NCI-H2029 treated with DMSO at 0.1 percent for 48 hours (cell line): ENCODE measurements around the gene GIT2.
"Not testable (repeated sequence)": the region's sequence is repeated elsewhere in the genome, so short reads cannot be mapped to it uniquely, and the experiment has no call there.

ENCODE experiments used
- DNase-seq: peaks from one replicate; lab custom pipeline; 2025; lab: John Stamatoyannopoulos, UW

The GIT2 gene

DNA sequence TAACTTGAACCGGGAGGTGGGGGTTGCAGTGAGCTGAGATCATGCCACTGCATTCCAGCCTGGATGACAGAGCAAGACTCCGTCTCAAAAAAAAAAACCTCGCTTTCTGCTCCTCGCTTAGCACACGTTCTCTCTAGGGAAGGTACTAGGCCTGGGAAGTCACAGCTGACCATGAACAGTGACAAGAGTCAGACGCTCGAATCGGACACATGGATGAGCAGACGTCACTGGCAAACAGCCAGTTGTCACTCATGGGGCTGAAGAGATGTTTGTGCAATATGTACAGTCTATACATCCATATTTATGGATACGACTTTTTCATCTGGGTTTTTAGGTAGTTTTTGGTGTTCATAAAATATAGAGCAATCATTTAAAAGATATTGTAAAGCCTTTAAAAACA is 76.7 kb downstream of the GIT2 start:
- no peak for DNase-seq

DNA sequence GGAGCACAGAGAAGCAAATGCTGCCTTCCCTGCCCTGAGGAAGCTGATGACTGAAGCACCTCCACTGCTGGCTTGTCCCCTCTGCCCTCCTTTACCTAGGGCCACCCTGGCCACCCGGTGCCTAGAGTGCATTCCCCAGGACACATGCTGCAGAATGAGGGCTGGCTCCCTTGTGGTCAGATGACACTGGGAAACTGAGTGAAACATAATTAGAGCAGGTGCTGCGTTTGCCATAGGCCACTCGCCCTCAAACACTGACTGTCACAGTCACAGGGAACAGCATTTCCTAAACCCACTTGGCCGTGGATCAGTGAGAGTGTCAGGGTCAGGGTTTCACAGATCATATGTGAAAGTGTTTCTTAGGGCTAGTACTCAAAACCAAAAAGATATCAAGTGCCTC is 80.1 kb downstream of the GIT2 start:
- no peak for DNase-seq

DNA sequence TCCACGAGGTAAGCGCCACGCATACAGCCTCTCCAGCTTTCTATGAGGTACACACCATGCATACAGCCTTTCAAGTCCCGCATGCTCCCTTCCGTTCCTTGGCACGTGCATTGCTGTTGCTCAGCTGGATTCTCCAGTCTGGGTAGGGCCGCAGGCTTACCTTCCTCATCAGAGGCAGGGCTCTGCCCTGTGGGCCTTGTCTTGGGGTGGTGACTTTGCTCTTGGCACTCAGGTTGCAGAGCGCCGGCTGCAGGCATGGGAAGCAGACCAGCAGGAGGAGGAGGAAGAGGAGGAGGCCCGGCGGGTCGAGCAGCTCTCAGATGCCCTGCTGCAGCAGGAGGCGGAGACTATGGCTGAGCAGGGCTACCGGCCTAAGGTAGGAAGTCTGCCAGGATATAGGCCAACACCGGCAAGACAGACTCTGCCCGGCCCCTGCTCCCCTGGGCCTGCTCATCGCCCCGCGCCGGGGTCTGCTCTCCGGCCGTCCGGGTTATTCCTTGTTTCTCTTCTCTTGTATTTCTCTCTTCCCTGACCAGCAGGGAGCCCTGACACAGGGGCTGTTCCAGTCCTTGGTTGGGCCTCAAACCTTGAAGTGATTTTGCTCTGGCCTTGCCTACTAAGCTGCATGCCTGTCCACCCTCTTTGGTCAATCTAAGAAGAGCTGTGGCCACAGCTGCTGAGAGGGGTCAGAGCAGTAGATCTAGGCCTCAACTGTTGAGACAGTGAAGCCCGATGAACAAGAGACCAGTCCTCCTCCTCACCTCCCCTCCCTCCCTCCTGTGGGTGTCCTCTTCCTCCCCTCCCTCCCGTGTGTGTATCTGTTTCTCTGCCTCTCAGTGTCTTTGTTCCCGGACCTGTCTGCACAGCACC is 80.8 kb downstream of the GIT2 start:
- no peak for DNase-seq

DNA sequence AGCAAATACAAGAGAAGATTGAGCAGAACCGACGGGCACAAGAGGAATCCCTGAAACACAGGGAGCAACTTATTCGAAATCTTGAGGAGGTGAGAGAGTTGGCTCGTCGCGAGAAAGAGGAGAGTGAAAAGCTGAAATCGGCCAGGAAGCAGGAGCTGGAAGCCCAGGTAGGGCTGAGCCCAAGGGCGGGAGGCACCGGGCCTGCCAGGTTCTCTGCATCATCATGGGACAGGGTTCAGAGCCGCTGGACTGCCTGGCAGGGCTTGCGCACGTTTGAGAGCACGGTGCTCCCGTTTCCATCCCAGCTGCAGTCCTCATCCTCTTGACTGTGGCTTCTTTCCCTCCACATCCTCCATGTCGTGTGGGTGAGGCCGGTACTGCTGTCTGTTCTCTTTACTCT is 81.7 kb downstream of the GIT2 start:
- no peak for DNase-seq

DNA sequence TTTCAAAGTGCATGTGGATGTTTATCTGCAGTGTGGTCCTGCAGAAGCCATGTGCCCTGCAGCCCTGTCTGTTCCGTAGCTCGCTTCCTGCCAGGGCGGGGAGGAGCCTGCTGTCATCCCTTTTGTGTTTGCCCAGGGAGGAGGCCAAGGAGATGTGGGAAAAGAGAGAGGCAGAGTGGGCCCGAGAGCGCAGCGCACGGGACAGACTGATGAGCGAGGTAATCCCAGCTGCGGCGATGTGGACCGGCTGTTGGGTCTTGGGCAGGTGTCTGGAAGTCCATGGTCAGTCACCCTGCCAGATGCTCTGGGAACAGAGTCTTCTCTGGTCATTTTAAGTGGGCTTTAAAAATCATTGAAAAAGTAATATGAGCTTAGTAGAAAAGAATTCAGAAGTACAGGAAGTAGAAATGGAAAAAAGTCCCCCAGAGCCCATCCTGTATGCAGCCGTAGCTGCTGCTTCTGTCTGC is 83.3 kb downstream of the GIT2 start:
- DNase-seq, result no peak

DNA sequence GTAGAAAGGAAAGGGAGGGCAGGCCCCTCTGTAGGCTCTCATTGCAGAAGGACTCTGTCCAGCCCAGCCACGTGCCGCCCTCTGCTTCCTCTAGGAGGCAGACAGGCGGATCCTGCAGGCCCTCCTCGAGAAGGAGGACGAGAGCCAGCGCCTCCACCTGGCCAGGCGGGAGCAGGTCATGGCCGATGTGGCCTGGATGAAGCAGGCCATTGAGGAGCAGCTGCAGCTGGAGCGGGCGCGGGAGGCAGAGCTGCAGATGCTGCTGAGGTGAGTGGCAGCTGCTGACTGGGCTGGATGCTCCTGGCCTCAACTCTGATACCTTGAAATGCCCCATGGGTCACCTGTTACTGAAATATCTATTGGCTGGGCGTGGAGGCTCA is 85.2 kb downstream of the GIT2 start:
- no peak for DNase-seq

DNA sequence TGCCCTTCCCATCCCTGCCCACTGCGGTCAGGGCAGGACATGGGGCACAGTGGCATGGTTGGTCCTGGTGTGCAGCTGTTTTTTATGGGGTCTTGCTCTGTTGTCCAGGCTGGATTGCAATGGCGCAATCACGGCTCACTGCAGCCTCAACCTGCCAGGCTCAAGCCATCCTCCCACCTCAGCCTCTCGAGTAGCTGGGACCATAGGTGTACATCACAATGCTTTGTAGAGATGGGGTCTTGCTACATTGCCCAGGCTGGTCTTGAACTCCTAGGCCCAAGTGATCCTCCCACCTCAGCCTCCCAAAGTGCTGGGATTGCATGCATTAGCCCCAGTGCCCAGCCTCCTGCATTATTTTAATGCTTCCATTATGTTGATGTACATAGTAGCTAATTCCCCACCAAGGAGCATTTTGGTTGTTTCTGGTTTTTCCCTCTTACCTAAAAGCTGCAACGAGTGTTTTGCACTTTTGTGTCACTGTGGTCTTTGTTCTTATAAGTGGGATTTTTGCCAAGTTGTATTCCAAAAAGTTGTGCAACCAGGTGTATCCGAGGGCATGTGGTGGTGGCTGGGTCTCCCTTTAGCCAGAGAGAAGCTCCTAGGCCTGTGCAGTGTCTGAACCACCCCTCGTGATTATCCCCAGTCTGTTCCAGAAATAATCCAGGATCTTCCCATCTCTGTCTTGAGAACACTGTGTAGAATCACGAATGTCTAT is 85.8 kb downstream of the GIT2 start:
- DNase-seq, result no peak

DNA sequence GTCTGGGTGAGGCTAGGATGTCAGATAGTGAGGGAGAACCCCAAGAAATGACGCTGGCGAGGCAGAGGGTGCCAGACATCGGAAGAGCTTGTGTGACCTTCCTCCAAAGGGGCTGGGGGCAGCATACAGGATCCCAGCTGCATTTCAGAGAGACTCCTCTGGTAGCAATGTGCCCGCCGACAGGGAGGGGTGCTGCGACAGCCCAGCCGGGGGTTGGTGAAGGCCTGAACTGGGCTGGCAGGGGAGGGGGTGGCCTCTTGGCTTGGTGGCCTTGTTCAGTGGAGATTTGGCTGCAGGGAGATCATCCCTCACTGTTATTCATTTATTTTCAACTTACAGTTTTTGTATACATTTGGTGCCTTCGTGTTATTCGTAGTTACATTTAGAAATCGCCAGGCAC is 90.9 kb downstream of the GIT2 start:
- DNase-seq, result no peak

DNA sequence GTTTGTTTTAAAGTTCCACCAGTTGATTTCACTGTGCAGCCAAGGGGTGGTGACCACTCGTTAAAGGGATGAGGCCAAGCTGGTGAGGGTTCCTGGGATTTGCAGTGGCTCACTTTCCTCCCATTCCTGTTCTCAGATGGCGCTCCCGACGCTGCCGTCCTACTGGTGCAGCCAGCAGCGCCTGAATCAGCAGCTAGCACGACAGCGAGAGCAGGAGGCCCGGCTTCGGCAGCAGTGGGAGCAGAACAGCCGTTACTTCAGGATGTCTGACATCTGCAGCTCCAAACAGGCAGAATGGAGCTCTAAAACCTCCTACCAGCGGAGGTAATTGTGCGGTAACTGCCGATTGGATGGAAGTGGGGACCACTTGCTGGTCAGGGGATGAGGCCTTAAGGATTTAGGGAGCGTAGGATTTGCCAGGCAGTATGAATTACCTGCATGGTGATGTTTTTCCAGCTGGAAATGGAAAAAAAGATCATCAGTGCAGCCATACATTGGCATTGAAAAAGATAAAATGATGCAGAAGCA is 93.2 kb downstream of the GIT2 start:
- no peak for DNase-seq

DNA sequence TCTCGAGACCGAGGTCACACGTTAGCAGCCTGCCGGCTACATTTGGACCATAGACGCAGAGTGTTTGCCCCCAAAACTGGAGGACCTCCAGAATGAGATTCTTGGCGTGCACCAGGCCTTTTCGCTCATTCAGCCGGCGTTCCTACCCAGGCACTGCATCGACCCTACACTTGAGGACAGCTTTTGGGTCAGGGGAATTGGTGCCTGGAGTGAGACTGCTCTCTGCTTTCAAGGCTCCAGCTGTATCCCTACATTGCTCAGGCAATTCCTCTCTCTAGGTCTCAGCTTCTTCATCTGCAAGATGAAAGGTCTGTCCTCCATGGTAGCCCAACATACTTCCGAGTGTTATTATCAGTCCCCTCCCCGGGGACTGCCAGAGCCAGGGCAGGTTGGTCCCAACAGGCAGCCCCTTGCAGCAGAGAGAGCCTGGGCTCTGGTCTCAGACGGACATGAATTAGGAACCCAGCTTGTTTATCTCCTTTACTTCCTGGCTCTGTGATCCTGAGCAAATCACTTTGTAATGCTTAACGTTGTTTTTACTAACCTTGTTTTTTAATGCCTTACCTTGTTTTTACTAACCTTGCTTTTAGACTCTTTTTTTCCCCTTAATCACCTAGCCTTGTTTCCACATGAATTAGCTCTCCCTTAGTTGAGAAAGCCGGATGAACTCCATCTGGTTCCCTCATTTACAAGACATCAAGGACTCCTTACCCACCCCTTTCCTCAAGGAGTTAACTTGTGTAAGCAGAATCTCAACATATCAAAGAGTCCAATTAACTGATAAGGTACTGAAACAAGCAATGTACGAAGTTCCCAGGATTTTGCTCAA is 95.2 kb downstream of the GIT2 start:
- peak; percentile 1 for DNase-seq

DNA sequence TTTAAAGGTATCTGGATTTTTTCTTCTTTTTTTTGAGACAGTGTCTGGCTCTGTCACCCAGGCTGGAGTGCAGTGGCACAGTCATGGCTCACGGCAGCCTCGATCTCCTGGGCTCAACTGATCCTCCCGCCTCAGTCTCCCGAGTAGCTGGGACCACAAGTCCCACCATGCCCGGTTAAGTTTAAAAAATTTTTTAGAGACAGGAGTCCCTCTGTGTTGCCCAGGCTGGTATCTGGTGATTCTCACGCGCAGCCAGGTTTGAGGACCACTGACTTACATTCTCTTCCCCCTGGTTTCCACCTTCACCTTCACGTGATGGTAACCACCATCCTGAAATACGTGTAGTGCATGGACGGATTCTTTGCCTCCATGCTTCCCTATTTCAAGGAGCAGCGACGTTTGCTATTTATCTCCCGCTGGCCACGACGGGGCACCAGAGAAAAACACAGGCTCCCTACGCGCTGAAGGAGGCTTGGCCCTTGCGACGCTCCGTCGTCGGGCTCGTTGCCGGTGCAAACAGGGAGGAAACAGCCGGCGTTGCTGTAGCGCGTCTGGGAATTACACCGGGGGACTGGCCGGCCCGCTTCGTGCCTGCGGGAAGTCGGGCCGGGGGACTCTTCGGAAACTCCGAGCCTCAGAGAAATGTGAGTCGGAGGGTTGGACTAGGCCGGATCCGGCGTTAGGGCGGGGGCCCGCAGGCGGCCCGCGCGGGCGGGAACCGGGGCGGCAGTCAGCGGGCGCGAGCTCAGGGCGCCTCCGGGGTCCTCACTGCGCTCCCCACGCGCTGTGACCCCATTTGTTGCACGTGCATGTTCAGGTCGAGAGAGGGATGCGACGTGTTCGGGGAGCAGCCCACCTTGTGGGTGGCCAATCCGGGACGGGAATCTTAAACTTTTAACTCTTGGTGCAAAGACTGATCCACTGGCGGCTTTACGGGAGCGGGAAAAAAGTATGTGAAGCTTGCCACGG is 96.1 kb downstream of the GIT2 start, which contains the start of gene TCHP:
Gene TCHP, plus strand, starts transcription at position 492 of the 969 bp plus-strand sequence. CDS start 2,753 bp downstream, outside the sequence.
- peak; percentile 49 for DNase-seq

DNA sequence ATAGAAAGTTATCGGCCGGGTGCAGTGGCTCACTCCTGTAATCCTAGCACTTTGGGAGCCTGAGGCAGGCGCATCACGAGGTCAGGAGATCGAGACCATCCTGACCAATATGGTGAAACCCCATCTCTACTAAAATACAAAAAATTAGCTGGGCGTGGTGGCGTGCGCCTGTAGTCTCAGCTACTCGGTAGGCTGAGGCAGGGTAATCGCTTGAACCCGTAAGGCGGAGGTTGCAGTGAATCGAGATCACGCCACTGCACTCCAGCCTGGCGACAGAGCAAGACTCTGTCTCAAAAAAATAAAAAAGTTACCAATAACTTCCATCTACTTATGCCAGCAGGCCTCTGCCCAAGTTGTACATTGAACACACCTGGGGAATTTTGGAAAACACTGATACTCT is 96.8 kb downstream of the GIT2 start:
- not testable (repeated sequence) for DNase-seq

DNA sequence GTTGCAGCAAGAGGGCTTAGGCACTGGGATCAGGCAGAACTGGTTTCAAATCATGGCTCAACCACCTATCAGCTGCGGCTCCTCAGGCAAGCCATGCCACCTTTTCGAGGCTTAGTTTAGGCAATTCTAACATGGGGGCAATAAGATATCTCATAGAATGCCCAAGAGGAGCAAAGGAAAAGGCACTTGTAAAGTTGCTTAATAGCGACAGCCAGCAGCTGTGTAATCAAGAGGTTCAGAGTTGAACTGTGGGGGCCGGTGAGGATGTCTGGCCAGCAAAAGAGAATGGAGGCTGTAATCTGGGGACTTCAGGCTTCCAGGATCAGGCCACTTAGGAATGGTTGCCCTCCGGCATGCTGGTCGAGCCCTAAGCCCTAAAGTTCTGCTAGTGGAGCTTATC is 99.1 kb downstream of the GIT2 start:
- DNase-seq, result no peak

DNA sequence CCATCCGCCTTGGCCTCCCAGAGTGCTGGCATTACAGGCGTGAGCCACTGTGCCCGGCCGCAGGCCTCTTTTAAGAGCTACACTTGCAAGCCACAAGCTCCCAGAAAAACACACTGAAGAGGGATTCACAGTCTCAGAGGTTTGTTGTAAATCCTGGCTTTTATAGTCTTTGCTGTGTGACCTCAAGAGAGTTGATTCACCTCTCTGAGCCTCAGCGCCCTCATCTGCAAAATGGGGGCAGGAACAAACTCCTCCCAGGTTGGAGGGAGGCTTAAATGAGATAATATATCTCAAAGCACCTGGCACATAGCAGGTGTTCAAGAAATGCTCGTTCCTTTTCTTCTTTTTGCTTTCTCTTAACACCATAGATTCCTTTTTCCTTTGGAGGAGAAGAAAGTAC is 100.0 kb downstream of the GIT2 start:
- no peak for DNase-seq

DNA sequence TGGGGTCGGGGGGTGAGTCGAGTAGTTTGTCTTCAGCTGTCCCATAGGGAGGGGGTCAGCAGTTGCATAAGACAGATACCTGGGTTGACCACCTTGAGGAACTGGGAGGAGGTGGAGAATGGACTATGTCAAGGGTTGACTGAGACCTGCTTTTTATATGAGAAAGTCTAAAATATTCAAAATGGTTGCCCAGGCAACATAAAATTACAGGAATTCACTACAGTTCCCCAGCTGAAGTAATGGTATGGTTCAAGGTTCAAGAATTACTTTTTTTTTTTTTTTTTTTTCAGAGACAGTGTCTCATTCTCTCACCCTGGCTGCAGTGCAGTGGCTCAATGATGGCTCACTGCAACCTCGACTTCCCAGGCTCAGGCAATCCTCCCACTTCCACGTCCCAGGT is 101.2 kb downstream of the GIT2 start:
- no peak for DNase-seq

DNA sequence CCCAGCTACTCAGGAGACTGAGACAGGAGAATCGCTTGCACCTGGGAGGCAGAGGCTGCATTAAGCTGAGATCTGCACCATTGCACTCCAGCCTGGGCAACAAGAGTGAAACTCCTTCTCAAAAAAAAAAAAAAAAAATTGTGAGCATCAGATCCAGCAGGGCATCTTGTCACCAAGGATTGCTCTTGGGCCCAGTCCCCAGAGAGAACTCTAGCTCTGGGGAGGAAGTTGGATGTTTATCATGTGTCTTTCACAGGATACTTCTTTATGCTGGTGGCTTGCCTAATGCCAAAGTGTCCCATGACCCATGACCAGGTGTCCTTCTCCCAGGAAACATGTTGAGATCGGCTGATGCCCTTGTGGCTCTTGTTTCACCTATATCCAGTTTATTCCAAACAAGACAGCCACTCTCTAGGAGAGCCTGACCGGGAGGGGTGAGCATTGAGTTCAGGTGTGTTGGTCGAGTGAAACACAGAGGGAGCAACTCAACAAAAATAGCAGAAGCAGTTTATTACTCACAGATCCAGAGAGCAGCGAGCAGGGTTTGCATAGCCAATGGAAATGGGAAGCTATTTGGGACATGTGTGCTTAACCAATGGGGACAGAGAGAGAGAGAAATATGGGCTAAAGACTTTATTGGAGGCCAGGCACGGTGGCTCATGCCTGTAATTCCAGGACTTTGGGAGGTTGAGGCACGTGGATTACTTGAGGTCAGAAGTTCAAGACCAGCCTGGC is 102.7 kb downstream of the GIT2 start:
- DNase-seq, result no peak

DNA sequence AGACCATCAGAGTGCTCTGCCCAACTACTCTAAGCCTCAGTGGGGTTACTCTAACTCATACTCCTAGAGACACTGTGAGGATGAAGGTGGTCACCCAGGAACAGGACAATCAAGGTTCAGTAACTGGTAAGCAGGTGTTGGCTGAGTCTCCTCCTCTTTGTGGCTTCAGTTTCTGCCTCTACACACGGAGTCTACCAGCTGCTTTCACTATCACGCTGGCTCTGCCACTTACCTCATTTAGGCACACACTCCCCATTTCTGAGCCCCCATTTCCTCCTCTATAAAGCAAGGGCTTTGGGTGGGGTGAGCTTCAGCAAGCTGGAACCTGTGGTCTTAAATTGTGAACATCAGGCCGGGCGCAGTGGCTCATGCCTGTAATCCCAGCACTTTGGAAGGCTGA is 103.4 kb downstream of the GIT2 start:
- no peak for DNase-seq

DNA sequence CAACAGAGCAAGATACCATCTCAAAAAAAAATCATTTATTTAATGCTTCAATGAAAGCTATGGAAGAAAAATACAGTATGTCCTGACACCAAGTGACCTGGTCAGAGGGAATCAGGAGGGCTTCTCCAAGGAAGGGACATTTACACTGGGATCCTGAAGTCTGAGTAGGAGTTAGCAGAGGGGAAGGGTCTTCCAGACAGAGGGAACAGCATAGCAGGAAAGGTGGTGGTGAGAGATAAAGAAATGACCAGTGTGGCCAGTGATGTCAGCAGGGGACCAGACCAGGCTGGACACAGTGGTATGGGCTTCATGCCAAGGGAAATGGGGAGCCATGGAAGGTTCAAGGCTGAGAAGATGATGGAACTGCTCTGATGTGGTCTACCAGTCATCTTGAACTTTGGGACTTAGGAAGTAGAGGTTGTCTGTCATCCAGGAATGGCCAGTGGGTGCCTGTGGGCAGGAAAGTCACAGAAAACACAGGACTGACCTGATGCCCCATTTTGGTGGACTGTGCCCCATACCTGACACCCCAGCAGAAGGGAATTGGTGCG is 103.9 kb downstream of the GIT2 start:
- no peak for DNase-seq

DNA sequence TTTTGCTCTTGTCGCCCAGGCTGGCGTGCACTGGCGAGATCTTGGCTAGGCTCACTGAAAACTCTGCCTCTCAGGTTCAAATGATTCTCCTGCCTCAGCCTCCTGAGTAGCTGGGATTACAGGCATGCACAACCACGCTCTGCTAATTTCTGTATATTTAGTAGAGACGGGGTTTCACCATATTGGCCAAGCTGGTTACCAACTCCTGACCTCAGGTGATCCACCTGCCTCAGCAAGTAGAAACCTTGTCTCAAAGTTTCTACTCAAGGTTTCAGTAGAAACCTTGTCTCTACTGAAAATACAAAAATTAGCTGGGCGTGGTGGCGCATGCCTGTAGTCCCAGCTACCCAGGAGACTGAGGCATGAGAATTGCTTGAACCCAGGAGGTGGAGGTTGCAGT is 104.4 kb downstream of the GIT2 start:
- not testable (repeated sequence) for DNase-seq

DNA sequence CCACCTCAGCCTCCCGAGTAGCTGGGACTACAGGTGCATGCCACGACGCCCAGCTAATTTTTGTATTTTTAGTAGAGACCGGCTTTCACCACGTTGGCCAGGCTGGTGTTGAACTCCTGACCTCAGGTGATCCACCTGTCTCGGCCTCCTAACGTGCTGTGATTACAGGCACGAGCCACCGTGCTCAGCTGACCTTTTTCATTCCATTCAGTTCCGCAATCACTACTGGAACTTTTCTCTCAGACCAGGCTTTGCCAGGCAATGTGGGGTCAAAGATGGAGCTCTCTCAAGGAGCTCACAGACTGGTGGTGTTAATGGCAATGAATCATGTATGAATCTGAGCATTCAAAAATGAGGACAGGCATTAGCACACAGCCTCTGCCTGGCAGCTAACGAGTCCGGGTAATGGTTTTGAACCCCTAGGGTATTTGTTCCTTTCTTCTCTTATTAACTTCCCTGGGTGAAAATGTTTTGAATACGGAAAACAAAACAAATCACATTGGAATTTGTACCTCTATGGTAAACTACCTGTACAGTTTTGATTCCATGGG is 105.5 kb downstream of the GIT2 start:
- no peak for DNase-seq
